SK-N-SH treated with all-trans-retinoic acid at 6 μM for 48 hours (cell line): ENCODE data around the gene CACNA1G.
A peak's percentile ranks its signal among the peaks of the same experiment; 100 is the strongest.

Source experiments
- ATAC-seq: fragments of 200-7000 bp; cut with Tn5 transposase; 3 replicates; pipeline ENCODE4 v1.9.1; 2020; ENCODE audit warnings: mild to moderate bottlenecking, moderate library complexity
- ARNTL ChIP-seq: fragments of 450-650 bp; formaldehyde crosslinking; IDR thresholded peaks from 2 replicates; pipeline ENCODE4 v1.5.0; 2020; ENCODE audit warnings: low read depth, mild to moderate bottlenecking, moderate library complexity, borderline replicate concordance
- CREB5 ChIP-seq: fragments of 250-450 bp; sonication (Bioruptor Pico); IDR thresholded peaks from 2 replicates; pipeline ENCODE4 v1.5.1; 2020; ENCODE audit warnings: low read depth, mild to moderate bottlenecking, moderate library complexity
- ESRRG ChIP-seq: fragments of 250-450 bp; sonication (Bioruptor Pico); IDR thresholded peaks from 2 replicates; pipeline ENCODE4 v1.6.1; 2021; ENCODE audit warnings: mild to moderate bottlenecking
- GLIS3 ChIP-seq: fragments of 250-450 bp; sonication (Bioruptor Pico); IDR thresholded peaks from 2 replicates; pipeline ENCODE4 v1.5.0; 2020; ENCODE audit warnings: mild to moderate bottlenecking, moderate library complexity
- ISL1 ChIP-seq: fragments of 250-450 bp; sonication (Bioruptor Pico); IDR thresholded peaks from 2 replicates; pipeline ENCODE4 v2.1.2; 2022; ENCODE audit warnings: mild to moderate bottlenecking, moderate library complexity
- OSR1 ChIP-seq: fragments of 250-450 bp; sonication (Bioruptor Pico); IDR thresholded peaks from 2 replicates; pipeline ENCODE4 v1.8.0; 2022; ENCODE audit warnings: moderate library complexity, mild to moderate bottlenecking, inconsistent platforms
- POU6F1 ChIP-seq: fragments of 250-450 bp; sonication (Bioruptor Pico); IDR thresholded peaks from 2 replicates; pipeline ENCODE4 v1.8.0; 2021; ENCODE audit warnings: low read depth, mild to moderate bottlenecking, moderate library complexity, borderline replicate concordance
- PPARA ChIP-seq: fragments of 250-450 bp; sonication (Bioruptor Pico); IDR thresholded peaks from 2 replicates; pipeline ENCODE4 v1.5.0; 2020; ENCODE audit warnings: mild to moderate bottlenecking, borderline replicate concordance
- RARB ChIP-seq: fragments of 250-450 bp; sonication (Bioruptor Pico); IDR thresholded peaks from 2 replicates; pipeline ENCODE4 v1.8.0; 2021; ENCODE audit warnings: mild to moderate bottlenecking, moderate library complexity
- SNAI2 ChIP-seq: fragments of 250-450 bp; sonication (Bioruptor Pico); IDR thresholded peaks from 2 replicates; pipeline ENCODE4 v1.5.0; 2020; ENCODE audit warnings: mild to moderate bottlenecking, moderate library complexity
- TSHZ2 ChIP-seq: fragments of 250-450 bp; sonication (Bioruptor Pico); IDR thresholded peaks from 2 replicates; pipeline ENCODE4 v1.5.0; 2020; ENCODE audit warnings: mild to moderate bottlenecking, moderate library complexity
- ZFP3 ChIP-seq: fragments of 250-450 bp; sonication (Bioruptor Pico); IDR thresholded peaks from 2 replicates; pipeline ENCODE4 v1.5.0; 2020; ENCODE audit warnings: mild to moderate bottlenecking, moderate library complexity
- ZFP30 ChIP-seq: fragments of 450-650 bp; formaldehyde crosslinking; IDR thresholded peaks from 2 replicates; pipeline ENCODE4 v1.5.0; 2022; ENCODE audit warnings: mild to moderate bottlenecking, moderate library complexity
- ZNF565 ChIP-seq: fragments of 450-650 bp; formaldehyde crosslinking; conservative IDR thresholded peaks from 2 replicates; pipeline ENCODE4 v1.5.0; 2020; ENCODE audit warnings: low read depth, mild to moderate bottlenecking, moderate library complexity
- ZNF70 ChIP-seq: fragments of 450-650 bp; formaldehyde crosslinking; IDR thresholded peaks from 2 replicates; pipeline ENCODE4 v1.5.0; 2020; ENCODE audit warnings: mild to moderate bottlenecking, moderate library complexity
- ZNF8 ChIP-seq: fragments of 450-650 bp; formaldehyde crosslinking; IDR thresholded peaks from 2 replicates; pipeline ENCODE4 v1.5.0; 2020; ENCODE audit warnings: mild to moderate bottlenecking, moderate library complexity
- TF ChIP-seq, protein P1 (sequence below): fragments of 250-450 bp; sonication (Bioruptor Pico); IDR thresholded peaks from 2 replicates; pipeline ENCODE4 v1.8.0; 2020; ENCODE audit warnings: mild to moderate bottlenecking, moderate library complexity, borderline replicate concordance
- TF ChIP-seq, protein P2 (sequence below): fragments of 250-450 bp; sonication (Bioruptor Pico); IDR thresholded peaks from 2 replicates; pipeline ENCODE4 v1.5.1; 2021; ENCODE audit warnings: mild to moderate bottlenecking, moderate library complexity

The CACNA1G gene

DNA sequence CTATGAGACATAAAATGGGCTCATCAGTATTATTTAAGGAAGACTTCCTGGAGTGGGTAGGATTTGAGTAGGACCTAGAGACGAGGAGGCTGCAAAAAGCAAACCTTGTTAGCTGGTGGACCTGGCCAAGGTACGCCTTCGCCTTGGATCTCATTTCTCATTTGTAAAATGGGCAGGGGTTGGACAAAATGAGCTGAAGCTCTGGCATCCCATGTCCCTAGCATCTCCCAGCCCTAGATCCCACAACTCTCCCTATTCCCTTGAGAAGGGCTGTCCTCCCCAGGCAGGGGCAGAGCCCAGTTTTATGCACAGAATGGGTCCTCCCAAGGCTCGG is 13.8 kb upstream of the CACNA1G start:
- no peak for ATAC-seq
- no peak for TF ChIP-seq ARNTL (CRISPR knock-in tag)

GRCh38 chr17:50547035-50547735 is 13.3 kb upstream of the CACNA1G start, which contains the start of gene SPATA20:
Gene SPATA20 (plus strand): TSS chr17:50547174. CDS start chr17:50547209, 35 bp downstream.
- ATAC-seq, result peak; percentile 92
- TF ChIP-seq ZNF70 (CRISPR knock-in tag) (no peak), SNAI2 (CRISPR knock-in tag) (peak; percentile 28; the same call in 1 of the 2 replicates), ZNF8 (no peak), ISL1 (CRISPR knock-in tag) (no peak), ZFP30 (CRISPR knock-in tag) (no peak), ZFP3 (CRISPR knock-in tag) (peak; percentile 40), ZNF565 (CRISPR knock-in tag) (no peak), TSHZ2 (CRISPR knock-in tag) (peak; percentile 72)
- TF ChIP-seq, all 23 proteins: peak for 3

DNA sequence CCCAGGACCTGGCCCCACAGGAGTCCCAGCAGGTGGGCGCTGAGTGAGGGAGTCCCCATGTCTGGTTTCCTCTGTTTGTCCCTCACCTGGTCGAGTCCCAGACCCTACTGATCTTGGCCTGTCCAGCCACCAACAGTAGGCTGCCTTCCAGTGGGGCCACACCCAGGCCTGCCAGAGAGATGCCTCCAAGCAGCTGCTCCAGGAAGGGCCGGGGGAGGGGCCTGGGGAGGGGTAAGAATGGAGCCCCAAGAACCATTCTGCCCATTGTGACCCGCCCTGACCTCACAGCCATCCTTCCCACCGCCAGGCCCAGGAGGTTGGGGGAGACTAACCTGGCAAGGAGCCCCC is 12.8 kb upstream of the CACNA1G start:
- TF ChIP-seq ZNF70 (CRISPR knock-in tag) (no peak), ZFP30 (CRISPR knock-in tag) (no peak), ISL1 (CRISPR knock-in tag) (no peak)
- TF ChIP-seq, protein P1, sequence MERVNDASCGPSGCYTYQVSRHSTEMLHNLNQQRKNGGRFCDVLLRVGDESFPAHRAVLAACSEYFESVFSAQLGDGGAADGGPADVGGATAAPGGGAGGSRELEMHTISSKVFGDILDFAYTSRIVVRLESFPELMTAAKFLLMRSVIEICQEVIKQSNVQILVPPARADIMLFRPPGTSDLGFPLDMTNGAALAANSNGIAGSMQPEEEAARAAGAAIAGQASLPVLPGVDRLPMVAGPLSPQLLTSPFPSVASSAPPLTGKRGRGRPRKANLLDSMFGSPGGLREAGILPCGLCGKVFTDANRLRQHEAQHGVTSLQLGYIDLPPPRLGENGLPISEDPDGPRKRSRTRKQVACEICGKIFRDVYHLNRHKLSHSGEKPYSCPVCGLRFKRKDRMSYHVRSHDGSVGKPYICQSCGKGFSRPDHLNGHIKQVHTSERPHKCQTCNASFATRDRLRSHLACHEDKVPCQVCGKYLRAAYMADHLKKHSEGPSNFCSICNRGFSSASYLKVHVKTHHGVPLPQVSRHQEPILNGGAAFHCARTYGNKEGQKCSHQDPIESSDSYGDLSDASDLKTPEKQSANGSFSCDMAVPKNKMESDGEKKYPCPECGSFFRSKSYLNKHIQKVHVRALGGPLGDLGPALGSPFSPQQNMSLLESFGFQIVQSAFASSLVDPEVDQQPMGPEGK, result no peak
- TF ChIP-seq, protein P2, sequence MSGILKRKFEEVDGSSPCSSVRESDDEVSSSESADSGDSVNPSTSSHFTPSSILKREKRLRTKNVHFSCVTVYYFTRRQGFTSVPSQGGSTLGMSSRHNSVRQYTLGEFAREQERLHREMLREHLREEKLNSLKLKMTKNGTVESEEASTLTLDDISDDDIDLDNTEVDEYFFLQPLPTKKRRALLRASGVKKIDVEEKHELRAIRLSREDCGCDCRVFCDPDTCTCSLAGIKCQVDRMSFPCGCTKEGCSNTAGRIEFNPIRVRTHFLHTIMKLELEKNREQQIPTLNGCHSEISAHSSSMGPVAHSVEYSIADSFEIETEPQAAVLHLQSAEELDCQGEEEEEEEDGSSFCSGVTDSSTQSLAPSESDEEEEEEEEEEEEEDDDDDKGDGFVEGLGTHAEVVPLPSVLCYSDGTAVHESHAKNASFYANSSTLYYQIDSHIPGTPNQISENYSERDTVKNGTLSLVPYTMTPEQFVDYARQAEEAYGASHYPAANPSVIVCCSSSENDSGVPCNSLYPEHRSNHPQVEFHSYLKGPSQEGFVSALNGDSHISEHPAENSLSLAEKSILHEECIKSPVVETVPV, result no peak
- TF ChIP-seq, all 23 proteins: peak for 0
- no peak for ATAC-seq

GRCh38 chr17:50548831-50549230 is 11.7 kb upstream of the CACNA1G start:
- no peak for TF ChIP-seq ZNF565 (CRISPR knock-in tag)
- no peak for TF ChIP-seq ZFP30 (CRISPR knock-in tag)
- ATAC-seq, result no peak

DNA sequence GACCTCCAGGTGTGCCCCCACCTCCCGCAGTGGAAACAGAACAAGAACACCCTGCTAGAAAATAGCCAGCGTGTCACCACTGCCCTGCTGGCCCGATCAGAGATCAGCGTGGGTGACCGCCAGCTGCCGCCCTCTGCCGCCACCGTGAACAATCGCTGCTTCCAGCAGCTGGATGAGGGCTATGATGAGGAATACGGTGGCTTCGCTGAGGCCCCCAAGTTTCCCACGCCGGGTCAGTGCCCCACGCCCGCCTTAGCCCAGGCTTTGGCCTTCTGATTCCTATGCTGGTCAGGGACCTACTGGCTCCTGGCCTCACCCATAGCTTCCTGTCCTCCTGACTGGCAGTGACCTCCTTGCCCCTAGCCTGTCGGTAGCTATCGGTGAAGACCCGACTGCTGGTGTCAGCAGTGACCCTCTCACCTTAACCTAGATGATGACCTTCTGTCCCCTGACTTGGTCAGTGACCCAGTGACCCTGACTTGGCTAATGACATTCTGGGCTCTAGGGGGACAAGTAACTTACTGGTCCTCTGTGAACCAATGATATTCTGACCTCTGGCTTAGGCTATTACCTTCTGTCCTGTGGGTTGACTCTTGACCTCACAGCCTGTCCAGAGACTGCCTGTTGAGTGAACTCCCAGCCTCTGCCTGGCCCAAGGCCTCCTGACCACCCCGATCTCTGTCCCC is 11.1 kb upstream of the CACNA1G start:
- no peak for ATAC-seq
- no peak for TF ChIP-seq ARNTL (CRISPR knock-in tag)
- TF ChIP-seq TSHZ2 (CRISPR knock-in tag), result no peak
- no peak for TF ChIP-seq ESRRG (CRISPR knock-in tag)
- TF ChIP-seq ZFP3 (CRISPR knock-in tag), result no peak
- TF ChIP-seq RARB (CRISPR knock-in tag), result no peak
- no peak for TF ChIP-seq CREB5
- no peak for TF ChIP-seq PPARA (CRISPR knock-in tag)
- no peak for TF ChIP-seq ZNF565 (CRISPR knock-in tag)
- TF ChIP-seq, protein P2, result no peak
- no peak for TF ChIP-seq ISL1 (CRISPR knock-in tag)
- no peak for TF ChIP-seq OSR1 (CRISPR knock-in tag)
- no peak for TF ChIP-seq POU6F1 (CRISPR knock-in tag)
- no peak for TF ChIP-seq SNAI2 (CRISPR knock-in tag)
- TF ChIP-seq GLIS3 (CRISPR knock-in tag), result no peak
